HG03108 (cell line): ENCODE results near the gene ITPRIPL2.

Source experiments
- ATAC-seq: cut with Tn5 transposase; IDR thresholded peaks from one replicate; pipeline ENCODE4 v1.9.1; 2021; ENCODE audit warnings: moderate library complexity; ENCODE audit not compliant: unreplicated experiment

The ITPRIPL2 gene

GRCh38 chr16:19093631-19094541 is 19.9 kb upstream of the ITPRIPL2 start:
- ATAC-seq = no peak

GRCh38 chr16:19094542-19095365 is 19.0 kb upstream of the ITPRIPL2 start:
- ATAC-seq = no peak

- ATAC-seq = no peak
Measured at GRCh38 chr16:19095654-19096053, 18.1 kb upstream of the ITPRIPL2 start.

- no peak for ATAC-seq
Measured at GRCh38 chr16:19098173-19098572, 15.6 kb upstream of the ITPRIPL2 start.

- ATAC-seq = no peak
Measured at GRCh38 chr16:19102187-19102872, 11.4 kb upstream of the ITPRIPL2 start.

- ATAC-seq = no peak
Measured at GRCh38 chr16:19104607-19105006, 9.2 kb upstream of the ITPRIPL2 start.

- ATAC-seq = no peak
Measured at GRCh38 chr16:19105131-19105530, 8.6 kb upstream of the ITPRIPL2 start.

- ATAC-seq = no peak
Measured at GRCh38 chr16:19105891-19106624, 7.7 kb upstream of the ITPRIPL2 start.

GRCh38 chr16:19106625-19107020 is 7.1 kb upstream of the ITPRIPL2 start:
- ATAC-seq = no peak

GRCh38 chr16:19108409-19109287 is 5.1 kb upstream of the ITPRIPL2 start:
- ATAC-seq = no peak

- ATAC-seq = no peak
Measured at GRCh38 chr16:19109288-19109664, 4.5 kb upstream of the ITPRIPL2 start.

- ATAC-seq = no peak
Measured at GRCh38 chr16:19110537-19111360, 3.0 kb upstream of the ITPRIPL2 start.

GRCh38 chr16:19112099-19112407 is 1.7 kb upstream of the ITPRIPL2 start:
- no peak for ATAC-seq

- ATAC-seq = no peak
Measured at GRCh38 chr16:19114359-19115147, 789 bp downstream of the ITPRIPL2 start.

- ATAC-seq = no peak
Measured at GRCh38 chr16:19115148-19116021, 1.6 kb downstream of the ITPRIPL2 start.

GRCh38 chr16:19116711-19117449 is 3.1 kb downstream of the ITPRIPL2 start:
- no peak for ATAC-seq
